ENCODE results near the gene PERM1.
"Not testable (repeated sequence)": the region's sequence is repeated elsewhere in the genome, so short reads cannot be mapped to it uniquely, and the experiment has no call there.

PERM1 gene

DNA sequence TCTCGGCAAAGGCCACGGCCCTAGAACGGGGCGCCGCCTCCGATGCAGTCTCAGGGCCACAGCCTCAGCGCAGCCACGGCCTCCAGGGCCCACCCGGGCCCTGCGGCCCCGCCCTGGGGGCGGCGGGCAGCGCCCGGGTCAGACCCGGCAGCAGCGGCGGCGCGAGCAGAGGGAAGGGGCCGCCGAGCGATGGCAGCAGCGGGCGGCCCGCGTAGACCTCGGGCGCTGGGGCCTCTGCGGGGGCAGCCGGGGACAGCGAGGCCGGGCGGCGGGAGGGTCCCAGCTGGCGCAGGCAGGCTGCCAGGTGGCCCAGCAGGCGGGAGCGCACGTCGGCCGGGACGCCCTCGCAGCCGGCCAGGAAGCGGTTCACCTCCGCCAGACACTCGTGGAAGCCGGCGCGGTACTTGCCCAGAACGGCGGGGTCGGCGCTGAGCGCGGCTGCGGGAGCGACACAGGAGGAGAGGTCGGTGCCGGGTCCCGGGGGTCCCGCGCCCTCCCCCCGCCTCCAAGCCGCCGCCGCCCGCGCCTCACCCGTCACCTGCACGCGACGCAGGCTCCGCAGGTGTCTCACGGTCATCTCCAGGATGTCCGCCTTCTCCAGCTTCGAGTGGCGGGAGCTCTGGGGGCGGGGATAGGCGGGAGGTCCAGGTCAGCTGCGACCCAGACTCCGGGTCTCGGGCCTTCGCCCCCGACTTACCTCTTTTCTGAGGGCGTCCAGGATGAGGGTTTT lies 17.3 kb upstream of the PERM1 start:
- no peak for DNase-seq (ENCODE audit: low read depth)

DNA sequence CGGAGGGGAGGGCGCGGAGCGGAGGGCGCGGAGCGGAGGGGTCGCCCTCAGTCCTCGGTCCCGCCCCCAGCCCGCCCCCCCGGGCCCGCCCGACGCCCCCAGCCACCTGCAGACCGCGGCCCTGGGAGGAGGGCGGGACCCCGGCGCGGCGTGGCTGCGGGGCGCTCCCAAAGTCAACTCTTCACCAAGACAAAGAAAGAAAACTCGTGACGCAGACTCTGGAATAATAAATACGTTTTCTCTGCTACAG lies 16.8 kb upstream of the PERM1 start:
- DNase-seq (ENCODE audit: low read depth) = no peak

GRCh38 chr1:997993-998744 lies 16.3 kb upstream of the PERM1 start:
- DNase-seq (ENCODE audit: low read depth) = no peak

GRCh38 chr1:997713-997992 lies 15.8 kb upstream of the PERM1 start:
- no peak for DNase-seq (ENCODE audit: low read depth)

GRCh38 chr1:996851-997712 lies 15.2 kb upstream of the PERM1 start:
- DNase-seq (ENCODE audit: low read depth) = no peak

DNA sequence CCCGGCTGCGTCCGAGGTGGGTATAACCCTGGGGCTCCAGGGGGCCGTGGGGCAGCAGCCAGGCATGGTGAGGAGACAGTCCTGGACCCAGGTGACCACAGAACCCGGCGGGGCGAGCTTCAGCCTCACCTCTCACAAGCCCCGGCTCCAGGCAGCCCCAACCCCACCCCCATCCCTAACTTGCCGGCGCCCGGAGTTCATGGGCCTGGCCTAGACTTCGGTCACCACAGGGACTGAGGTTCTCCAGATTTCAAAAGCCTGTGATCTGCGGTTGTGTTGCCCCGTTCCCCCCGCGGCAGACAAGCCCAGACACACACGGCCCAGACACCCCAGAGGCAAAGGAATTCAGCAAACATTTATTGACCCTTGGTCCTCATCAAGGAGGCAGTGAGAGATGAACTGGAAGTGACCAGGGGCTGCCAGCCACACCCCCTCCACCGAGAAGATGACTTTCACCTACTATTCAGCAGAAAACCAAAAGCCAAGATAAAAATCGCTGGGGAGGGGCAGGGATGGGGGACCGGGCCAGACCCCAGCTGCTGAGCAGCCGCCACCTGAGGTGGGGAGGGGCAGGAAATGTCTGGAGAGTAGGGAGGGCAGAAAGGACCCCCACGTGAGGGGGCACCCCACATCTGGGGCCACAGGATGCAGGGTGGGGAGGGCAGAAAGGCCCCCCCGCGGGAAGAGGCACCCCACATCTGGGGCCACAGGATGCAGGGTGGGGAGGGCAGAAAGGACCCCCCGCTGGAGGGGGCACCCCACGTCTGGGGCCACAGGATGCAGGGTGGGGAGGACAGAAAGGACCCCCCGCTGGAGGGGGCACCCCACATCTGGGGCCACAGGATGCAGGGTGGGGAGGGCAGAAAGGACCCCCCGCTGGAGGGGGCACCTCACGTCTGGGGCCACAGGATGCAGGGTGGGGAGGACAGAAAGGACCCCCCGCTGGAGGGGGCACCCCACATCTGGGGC lies 14.1 kb upstream of the PERM1 start:
- DNase-seq (ENCODE audit: low read depth) = no peak

- DNase-seq (ENCODE audit: low read depth) = not testable (repeated sequence)
Measured at GRCh38 chr1:994546-994945, 12.7 kb upstream of the PERM1 start.

GRCh38 chr1:993379-993995 lies 11.6 kb upstream of the PERM1 start:
- DNase-seq (ENCODE audit: low read depth) = no peak

DNA sequence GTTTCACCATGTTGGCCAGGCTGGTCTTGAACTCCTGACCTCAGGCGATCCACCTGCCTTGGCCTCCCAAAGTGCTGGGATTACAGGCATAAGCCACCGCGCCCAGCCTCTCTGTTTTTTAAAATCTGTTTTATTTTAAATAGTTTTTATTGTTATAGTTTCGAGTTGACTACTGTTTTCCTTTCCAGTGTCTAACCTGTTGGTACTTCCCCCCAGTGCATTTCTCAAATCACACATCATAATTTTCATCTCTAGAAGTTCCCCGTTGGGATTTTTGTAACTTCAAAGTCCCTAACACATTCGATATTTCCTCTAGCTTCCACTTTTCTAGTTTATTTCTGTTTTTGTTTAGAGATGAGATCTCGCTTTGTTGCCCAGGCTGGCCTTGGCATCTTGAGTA lies 10.5 kb upstream of the PERM1 start:
- no peak for DNase-seq (ENCODE audit: low read depth)

- DNase-seq (ENCODE audit: low read depth) = no peak
Measured at GRCh38 chr1:991895-992294, 10.0 kb upstream of the PERM1 start.

- not testable (repeated sequence) for DNase-seq (ENCODE audit: low read depth)
Measured at GRCh38 chr1:991275-991674, 9.4 kb upstream of the PERM1 start.

GRCh38 chr1:988061-988460 lies 6.2 kb upstream of the PERM1 start:
- not testable (repeated sequence) for DNase-seq (ENCODE audit: low read depth)

GRCh38 chr1:985126-985525 lies 3.2 kb upstream of the PERM1 start:
- DNase-seq (ENCODE audit: low read depth) = no peak

DNA sequence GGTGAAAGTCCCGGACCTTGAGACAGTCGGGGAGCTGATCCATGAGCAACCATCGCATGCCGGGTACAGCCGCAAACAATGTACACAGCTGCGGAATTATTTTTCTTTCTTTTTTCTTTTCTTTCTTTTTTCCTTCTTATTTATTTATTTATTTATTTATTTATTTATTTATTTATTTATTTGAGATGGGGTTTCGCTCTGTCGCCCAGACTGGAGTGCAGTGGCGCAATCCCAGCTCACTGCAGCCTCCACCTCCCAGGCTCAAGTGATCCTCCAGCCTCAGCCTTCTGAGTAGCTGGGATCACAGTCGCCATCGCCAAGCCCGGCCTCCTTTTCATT lies 2.6 kb upstream of the PERM1 start:
- DNase-seq (ENCODE audit: low read depth) = no peak

DNA sequence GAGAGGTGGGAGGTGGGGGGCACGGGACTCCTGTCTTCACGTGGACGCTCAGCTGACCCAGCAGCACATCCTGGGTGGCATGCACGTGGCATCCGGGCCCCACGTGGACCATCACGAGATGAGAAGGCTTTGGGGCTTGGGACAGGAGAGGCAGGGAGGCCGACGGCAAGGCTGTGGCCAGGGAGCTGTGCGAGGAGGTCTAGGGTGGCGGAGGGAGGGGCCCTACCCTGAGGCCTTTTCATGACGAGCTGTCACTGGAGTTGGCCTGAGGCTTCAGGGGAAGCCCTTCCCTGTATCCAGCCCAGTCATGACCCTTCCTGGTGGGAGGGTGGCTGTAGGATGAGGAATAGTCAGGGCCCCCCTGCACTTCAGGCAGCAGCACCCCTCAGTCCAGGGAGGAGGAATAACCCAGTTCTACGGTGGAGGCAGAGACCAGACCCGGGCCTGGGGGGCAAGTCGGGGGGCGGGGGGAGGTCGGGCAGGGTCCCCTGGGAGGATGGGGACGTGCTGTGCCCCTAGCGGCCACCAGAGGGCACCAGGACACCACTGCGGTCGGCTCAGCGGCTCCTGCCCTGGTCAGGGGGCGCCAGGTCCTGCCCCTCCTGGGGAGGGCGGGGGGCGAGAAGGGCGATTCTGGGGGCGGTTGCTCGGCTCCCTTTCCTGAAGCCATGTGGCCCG lies 2.0 kb upstream of the PERM1 start:
- DNase-seq (ENCODE audit: low read depth) = peak; percentile 44

GRCh38 chr1:982765-983436 lies 1.0 kb upstream of the PERM1 start:
- no peak for DNase-seq (ENCODE audit: low read depth)

DNA sequence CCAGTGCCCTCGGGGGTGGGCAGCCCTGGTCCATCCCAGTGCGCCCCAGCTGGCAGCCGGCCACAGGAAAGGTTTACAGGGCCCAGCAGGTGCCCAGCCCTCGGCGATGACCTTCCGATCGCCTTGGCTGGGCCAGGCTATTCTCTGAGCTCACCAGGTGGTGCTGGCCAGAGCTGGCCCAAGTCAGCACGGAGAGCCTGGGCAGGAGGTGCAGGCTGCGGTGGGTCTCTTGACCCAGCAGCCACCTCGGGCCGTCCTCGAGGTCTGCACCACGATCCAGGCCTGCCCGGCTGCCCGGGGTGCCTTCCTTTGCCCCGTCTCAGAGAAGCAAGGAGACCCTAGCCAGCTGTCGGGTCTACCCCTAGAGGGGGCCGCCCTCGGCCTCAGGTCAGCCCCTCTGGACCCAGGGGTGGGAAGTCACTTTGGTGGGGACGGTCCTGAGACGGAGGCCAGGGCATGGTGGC lies 370 bp downstream of the PERM1 start:
- DNase-seq (ENCODE audit: low read depth) = no peak

DNA sequence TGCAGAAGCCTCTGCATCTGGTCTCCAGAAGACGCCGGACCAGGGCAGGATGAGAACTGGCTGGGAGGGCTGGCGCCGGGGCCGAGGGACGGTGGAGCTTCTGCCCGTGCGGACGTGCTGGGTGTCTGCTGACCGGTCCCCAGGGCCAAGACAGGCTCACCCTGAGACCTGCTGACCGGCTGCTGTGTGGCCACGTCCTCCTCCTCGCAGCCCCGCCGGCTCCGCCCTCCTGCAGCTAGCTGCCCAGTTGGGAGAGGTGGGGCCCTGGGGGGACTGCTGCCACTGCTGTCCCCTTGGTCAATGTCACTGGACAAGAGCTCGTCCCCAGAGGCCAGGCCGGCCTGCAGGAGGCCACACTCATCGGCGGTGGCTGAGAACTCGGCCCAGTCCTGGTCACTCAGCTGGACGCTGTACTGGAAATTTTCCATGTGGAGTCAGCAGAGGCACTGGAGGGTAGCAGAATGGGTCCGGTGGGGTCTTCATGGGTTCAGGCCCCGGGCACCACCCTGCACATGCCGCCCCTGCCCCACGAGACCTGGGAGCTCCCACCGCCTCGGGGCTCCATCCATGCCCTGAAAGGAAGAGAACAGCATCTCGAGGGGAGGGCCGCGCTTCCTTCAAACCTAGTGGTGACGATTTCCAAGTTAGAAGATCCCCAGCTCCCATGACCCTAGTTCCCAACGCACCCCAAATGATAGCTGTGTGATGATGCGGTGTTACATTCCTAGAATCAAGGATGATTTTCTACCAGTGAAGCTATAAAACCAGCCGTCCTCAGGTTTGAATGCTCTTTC lies 1.1 kb downstream of the PERM1 start:
- no peak for DNase-seq (ENCODE audit: low read depth)

- no peak for DNase-seq (ENCODE audit: low read depth)
Measured at GRCh38 chr1:980137-980571, 1.7 kb downstream of the PERM1 start.

GRCh38 chr1:979744-980072 lies 2.2 kb downstream of the PERM1 start:
- no peak for DNase-seq (ENCODE audit: low read depth)
